GM21367 (cell line): ENCODE data around the gene POMGNT1.

ENCODE experiments used
- ATAC-seq: cut with Tn5 transposase; IDR thresholded peaks from one replicate; pipeline ENCODE4 v1.9.1; 2021; ENCODE audit not compliant: unreplicated experiment

POMGNT1 gene

DNA sequence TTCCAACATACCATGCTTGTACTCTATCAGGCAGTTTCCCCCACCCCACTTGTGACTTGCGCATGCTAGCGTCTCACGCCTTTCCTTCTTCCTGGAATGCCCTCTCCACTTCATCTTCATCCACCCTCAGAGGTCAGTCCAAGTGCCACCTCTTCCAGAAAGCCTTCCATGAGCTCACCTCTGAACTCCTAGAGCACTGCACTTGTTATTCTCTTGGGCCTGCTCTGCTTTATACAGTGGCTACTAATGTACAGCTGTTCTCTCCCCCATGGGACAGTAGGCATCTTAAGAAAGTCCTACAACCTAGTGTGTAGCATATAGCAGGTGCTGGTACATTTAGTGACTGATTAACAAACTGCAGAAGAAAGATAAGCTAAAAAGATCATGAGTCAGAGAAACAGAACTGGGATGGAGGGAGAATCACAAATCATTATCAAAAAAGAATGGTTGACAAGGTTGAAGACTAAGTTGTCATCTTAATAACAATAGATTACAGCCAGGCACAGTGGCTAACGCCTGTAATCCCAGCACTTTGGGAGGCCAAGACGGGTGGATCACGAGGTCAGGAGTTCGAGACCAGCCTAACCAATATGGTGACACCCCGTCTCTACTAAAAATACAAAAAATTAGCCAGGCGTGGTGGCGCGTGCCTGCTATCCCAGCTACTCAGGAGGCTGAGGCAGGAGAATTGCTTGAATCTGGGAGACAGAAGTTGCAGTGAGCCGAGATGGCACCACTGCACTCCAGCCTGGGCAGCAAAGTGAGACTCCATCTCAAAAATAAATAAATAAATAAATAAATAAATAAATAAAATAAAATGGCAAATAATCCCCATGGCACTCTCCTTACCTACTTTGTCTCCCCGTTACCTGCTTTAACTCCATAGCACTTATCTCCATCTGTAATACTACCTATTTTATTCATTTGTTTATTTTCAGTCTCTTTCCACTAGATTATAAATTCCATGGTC, 39.6 kb downstream of the POMGNT1 start:
- ATAC-seq: no peak

GRCh38 chr1:46157916-46158311, 40.3 kb downstream of the POMGNT1 start:
- ATAC-seq: no peak

- no peak for ATAC-seq
These were observed 44.5 kb downstream of the POMGNT1 start for GRCh38 chr1:46153732-46154131.

DNA sequence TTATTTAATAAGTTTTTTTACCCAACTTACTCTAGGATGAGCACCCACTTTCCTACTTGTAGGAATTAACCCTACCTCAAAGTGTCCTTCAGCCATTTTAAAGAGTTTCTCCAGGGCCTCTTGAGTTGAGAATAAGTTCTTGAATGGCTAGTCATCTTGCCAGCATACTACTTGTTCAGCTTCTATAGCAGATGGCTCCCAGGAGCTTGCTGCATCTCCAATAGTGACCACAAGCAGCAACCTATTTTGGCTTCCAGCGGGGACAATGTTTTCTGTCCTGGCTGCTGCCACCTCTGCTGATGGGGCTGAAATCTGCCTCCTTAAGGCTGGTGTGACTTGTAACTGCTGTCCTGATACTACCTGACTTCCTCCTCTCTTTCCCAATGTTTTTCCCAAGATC, 45.0 kb downstream of the POMGNT1 start:
- no peak for ATAC-seq

- ATAC-seq: no peak
These were observed 46.2 kb downstream of the POMGNT1 start for GRCh38 chr1:46152016-46152415.

GRCh38 chr1:46150085-46150484, 48.1 kb downstream of the POMGNT1 start:
- no peak for ATAC-seq

- ATAC-seq: no peak
These were observed 49.9 kb downstream of the POMGNT1 start for GRCh38 chr1:46148318-46148717.
